T47D (cell line): ENCODE measurements around the gene RMDN3.

ENCODE experiments used
- DNase-seq, 2 experiments: peaks; one replicate each; pipeline versions ENCODE4 v3.0.0 to v3.0.0-alpha.2; 2011 to 2012; ENCODE audit warnings: low read depth in 1 of 2, low spot score in 1 of 2
- JUND ChIP-seq: IDR thresholded peaks from 2 replicates; pipeline ENCODE4 v1.6.1; 2012; ENCODE audit warnings: low read depth
- in situ Hi-C: cut with HindIII; loops from 2 replicates; pipeline ENCODE4 v1.10.0; 2016; ENCODE audit warnings: low sequenced_read_pairs, low pct_unique_long_range_greater_than_20kb

The RMDN3 gene, protein sequence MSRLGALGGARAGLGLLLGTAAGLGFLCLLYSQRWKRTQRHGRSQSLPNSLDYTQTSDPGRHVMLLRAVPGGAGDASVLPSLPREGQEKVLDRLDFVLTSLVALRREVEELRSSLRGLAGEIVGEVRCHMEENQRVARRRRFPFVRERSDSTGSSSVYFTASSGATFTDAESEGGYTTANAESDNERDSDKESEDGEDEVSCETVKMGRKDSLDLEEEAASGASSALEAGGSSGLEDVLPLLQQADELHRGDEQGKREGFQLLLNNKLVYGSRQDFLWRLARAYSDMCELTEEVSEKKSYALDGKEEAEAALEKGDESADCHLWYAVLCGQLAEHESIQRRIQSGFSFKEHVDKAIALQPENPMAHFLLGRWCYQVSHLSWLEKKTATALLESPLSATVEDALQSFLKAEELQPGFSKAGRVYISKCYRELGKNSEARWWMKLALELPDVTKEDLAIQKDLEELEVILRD

DNA sequence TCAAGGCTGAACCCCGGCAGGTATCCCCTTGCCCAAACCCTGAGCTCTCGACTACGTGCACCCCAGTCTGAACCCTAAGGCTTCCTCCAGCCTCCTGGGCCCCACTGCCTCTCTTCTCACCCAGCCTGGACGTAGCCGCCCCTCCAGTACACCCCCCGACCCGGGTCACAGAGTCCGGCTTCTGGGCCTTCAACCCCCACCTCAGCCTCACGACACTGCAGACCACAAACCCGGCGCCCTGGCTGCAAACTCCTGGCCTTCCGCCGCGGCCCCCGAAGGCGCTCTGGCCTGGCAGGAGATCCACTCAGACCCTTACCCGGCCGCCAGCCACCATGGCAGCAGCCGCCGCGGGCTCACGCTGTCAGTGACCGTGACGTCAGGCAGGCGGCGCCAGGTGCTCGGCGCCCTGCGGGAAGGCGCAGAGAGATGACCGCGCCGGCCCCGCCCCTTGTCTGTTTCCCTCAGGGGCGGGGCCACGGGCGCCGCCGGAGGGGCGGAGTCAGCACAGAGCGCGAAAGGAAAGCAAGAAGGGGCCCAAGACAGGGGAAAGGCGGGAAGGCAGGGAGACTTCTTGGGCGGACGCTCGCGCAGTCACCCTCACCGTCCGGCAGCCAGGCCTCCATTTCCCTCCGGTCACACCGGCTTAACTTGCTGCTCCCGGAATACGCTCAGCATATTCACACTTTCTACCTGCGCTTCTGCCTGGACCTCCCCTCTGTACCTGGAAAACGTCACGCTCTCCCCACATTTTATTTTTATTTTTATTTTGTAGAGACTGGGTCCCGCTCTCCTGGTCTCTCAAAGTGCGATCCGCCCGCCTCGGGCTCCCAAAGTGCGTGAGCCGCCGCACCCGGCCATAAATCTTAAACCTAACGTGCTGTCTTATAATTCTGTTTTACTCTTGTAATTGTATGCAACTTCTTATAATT lies at the start of gene RMDN3:
Gene RMDN3 (minus strand): TSS at position 372 of the 929 bp plus-strand sequence. CDS start 471 bp downstream, outside the sequence.
- DNase-seq: peak; percentile 50 to 96
- in situ Hi-C loops: no loop called here

DNA sequence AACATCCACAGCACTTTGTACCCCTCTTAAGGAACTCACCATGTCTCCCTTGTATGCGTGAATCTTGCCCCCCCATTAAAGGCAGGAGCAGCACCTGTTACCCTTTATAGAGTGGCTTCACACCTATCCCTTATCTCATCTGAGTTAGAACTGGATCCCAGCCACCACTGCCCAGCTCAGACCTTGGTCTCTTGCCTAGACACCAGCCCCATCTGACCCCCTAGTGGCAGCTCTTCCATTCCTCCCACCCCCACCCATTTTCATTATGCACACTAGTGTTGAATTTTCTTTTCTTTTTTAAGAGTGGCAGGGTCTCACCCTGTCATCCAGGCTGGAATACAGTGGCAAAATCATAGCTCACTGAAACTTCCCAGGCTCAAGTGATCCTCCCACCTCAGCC lies 48.6 kb upstream of the RMDN3 start:
- no peak for TF ChIP-seq JUND
- no peak for DNase-seq
- in situ Hi-C loops: no loop called here

More for the DNA sequence above, at the start of gene RMDN3:
- no peak for TF ChIP-seq JUND

DNA sequence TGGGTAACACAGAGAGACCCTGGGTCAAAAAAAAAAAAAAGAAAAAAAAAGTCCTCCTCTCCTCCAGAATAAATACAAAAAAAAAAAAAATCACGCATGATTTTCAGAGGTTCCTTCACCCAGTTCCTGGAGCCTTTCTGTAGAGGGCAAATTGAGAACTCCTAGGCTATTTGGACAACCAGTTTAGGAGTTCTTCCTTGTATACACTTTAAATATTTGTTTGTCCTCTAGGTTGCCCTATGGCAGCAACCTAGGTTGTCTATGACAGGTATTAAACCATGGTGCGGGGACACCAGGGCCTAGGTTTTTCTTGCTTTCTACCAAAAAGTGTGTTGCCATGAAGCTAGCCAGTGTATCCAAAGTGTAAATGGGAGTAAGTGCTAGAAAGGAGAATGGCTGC lies 48.0 kb upstream of the RMDN3 start:
- in situ Hi-C loops: no loop called here
- TF ChIP-seq JUND: no peak
- DNase-seq: peak in 1 of 2 experiments; percentile 60

DNA sequence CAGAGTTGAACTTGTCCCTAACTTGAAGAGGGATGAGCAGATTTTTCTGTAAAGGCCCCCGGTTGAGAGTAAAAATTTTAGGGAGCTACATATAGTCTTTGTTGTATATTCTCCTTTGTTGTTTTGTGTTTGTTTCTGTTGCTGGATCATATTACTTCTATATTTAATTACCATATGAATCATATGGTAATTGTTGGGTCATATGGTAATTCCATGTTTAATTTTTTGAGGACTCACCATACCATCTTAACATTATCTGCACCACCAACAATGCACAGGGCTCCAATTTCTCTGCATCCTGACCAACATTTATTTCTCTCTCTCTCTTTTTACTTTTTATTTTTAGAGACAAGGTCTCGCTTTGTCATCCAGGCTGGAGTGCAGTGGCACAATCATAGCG lies 44.5 kb upstream of the RMDN3 start:
- no peak for TF ChIP-seq JUND
- DNase-seq: no peak
- in situ Hi-C loops: no loop called here

DNA sequence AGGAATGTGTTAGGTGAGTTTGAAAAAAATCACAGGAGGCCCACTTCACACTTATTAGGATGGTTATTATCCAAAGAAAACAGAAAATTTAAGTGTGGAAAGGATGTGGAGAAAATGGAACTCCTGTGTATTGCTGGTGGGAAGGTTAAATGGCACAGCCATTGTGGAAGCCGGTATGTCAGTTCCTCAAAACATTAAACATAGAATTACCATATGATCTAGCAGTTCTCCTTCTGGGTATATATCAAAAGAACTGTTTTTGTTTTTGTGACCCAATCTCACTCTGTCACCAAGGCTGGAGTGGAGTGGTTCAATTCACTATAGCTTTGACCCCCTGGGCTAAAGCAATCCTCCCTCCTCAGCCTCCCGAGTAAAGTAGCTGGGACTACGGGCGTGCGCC lies 41.5 kb upstream of the RMDN3 start:
- no peak for DNase-seq
- no peak for TF ChIP-seq JUND
- in situ Hi-C loops: no loop called here

DNA sequence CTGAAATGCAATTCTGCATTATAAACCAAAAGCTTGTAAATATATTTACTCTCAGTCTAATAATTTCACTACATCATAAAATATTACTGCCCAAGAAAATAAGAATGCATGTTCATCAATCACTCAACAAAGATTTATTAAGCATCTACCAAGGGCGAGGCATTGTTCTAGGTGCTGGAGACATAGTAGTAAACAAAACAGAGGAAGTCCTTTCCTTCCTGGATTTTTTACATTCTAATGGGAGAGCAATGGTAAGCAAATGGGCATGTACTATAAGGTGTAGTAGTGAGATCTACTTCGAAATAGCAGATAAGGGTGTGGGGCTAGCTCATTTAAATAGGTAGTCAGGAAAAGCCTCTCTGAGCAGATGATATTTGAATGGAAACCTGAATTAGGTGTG lies 41.0 kb upstream of the RMDN3 start:
- in situ Hi-C loops: no loop called here
- no peak for DNase-seq
- TF ChIP-seq JUND: no peak

DNA sequence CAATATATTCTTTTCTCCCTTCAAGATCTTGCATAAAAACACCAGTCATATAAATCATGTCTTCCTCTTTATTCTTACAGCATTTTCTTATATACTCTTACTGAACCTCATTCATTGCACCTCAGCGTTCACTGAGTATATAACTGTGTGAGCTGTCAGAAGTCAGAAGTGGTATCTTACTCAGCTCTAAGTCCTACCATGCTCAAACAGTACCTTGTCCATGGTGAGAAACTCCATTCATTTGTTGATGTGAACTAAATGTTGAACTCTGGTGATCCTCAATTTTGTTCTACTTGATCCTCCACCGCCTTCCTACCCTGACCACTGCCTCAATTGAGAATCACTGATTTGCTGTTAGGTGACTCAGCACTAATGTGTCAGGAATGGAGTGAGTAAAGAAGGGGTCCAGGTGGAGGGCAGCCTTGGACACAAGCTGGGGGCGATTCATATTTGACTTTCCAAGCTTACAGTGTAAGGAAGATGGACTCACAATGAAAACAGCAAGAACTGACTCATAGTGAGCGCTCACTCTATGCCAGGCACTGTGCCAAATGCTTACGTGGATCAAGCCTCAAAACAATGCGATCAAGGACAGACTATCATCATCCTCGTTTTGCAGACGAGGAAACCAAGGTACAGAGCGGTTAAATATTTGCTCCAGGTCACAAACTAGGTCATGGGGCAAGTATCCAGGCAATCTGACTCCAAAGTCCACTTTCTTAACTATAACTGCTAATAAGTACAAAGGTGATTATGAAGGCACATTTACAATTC lies 38.3 kb upstream of the RMDN3 start:
- DNase-seq: peak in 1 of 2 experiments; percentile 41
- TF ChIP-seq JUND: no peak

DNA sequence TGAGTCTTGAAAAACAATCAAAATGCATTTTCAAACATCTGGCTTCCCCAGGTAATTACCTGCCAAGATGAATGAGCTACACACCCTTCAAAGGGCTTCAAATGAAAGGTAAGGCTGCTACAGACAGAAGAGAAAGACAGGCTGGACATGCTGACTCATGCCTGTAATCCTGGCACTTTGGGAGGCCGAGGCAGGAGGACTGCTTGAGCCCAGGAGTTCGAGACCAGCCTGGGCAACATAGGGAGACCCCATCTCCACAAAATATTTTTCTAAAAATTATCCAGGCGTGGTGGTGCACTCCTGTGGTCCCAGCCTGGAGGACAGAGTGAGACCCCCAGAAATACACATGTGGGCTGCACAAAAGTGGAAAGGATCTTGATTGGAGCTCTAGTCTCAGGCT lies 37.3 kb upstream of the RMDN3 start:
- TF ChIP-seq JUND: no peak
- in situ Hi-C loops: no loop called here
- DNase-seq: no peak

More for the DNA sequence above, 38.3 kb upstream of the RMDN3 start:
- in situ Hi-C loops: no loop called here

DNA sequence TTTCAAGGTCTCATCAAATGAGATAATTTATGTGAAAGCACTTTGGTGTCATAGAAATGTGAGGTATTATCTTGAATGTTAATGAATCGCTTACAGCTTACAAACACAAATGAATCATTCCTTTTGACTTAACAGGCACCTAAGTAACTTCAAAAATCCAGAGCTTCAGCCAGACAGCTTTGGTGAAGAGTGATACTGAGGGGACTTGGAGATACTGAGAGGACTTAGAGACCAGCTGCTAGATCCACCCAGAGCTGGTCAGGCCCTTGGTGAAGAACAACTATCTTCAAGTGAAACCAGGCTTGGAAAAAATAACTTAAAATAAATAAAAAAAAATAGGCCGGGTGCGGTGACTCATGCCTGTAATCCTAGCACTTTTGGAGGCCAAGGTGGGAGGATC lies 35.7 kb upstream of the RMDN3 start:
- no peak for DNase-seq
- TF ChIP-seq JUND: no peak
- in situ Hi-C loops: no loop called here

DNA sequence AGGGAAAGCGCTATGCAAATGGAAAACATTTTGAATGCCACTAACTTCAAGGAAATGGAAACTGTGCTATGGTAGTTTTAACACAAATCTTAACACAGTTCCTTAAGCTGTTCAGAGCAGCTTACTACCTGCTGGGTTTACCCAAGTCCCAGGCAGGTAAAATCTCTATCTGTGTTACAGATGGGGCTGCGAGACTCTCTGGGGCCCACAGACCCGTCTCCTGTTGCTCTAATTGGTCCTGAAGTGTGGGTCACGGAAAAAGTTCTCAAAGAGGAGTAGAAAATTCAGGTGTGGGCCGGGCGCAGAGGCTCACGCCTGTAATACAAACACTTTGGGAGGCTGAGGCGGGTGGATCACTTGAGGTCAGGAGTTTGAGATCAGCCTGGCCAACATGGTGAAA lies 34.9 kb upstream of the RMDN3 start:
- in situ Hi-C loops: no loop called here
- DNase-seq: no peak
- TF ChIP-seq JUND: no peak

DNA sequence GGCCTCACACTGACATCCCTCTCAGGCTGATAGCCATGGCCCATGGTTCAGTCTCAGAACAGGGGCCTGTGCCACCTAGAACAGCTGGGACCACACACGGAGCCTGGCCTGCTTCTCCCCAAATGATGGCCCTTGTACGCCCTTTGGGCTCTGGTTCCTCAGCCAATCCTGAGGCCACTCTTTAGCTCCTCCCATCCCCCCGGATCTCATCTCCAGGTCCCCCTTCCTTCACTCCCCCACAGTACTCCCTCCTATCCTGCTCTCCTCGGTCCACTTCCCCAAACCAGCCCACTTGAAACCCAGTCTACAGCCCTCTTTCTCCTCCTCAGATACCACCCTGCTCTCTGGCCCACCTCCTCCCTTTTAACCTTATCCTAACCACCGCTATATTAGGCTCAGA lies 34.1 kb upstream of the RMDN3 start:
- no peak for TF ChIP-seq JUND
- in situ Hi-C loops: no loop called here

DNA sequence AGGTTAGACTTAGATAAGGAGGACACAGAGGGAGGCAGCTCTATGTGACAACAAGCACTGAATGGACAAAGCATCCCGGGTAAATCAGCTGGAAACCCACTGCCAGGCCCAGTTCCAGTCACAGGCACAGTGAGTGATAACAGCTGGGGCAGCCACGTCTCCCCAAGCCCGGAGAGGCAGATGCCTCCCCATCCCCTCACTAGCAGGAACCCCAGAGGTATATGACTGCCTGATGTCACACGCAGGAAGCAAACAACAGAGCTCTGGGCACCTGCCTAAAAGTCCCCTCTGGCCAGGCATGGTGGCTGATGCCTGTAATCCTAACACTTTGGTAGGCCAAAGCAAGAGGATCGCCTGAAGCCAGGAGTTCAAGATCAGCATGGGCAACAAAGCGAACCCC lies 32.9 kb upstream of the RMDN3 start:
- in situ Hi-C loops: no loop called here
- no peak for DNase-seq
- TF ChIP-seq JUND: no peak

More for the DNA sequence above, 34.1 kb upstream of the RMDN3 start:
- DNase-seq: no peak
